Suprapubic skin (tissue), 3 donors: Measurements from ENCODE around the gene AGAP3.

Source experiments
- EP300 ChIP-seq: sonication (generic); formaldehyde crosslinking; IDR thresholded peaks from one replicate; pipeline ENCODE4 v1.6.1; 2017; ENCODE audit warnings: antibody characterized with exemption
- POLR2A ChIP-seq, 2 donors: fragments of 450-650 bp; IDR thresholded peaks; one replicate each; pipeline ENCODE4 v1.6.1; 2017; ENCODE audit warnings: antibody characterized with exemption in 2 of 2, mild to moderate bottlenecking in 2 of 2, moderate library complexity in 2 of 2
- TF ChIP-seq, protein P1 (sequence below), 2 donors: fragments of 200-600 bp in 1 of 2; fragments of 450-650 bp in 1 of 2; sonication (generic) in 1 of 2; IDR thresholded peaks; one replicate each; pipeline ENCODE4 v1.5.1; 2016 to 2019; ENCODE audit warnings: antibody characterized with exemption in 2 of 2, mild to moderate bottlenecking in 1 of 2, moderate library complexity in 1 of 2

DNA sequence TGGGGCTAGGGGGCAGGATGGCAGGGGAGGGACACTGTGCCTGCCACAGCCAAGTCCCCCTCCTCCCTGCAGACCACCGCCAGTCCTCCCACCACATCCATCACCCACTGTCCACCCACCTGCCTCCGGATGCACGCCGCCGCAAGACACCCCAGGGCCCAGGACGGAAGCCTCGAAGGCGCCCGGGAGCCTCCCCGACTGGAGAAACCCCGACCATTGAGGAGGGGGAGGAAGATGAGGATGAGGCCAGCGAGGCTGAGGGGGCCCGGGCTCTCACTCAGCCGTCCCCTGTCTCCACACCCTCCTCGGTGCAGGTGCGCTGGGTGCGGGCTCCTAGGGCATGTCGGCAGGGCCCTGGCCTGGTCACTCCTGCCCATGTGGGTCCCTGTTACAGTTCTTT, 21.8 kb upstream of the AGAP3 start:
- TF ChIP-seq, protein P1, sequence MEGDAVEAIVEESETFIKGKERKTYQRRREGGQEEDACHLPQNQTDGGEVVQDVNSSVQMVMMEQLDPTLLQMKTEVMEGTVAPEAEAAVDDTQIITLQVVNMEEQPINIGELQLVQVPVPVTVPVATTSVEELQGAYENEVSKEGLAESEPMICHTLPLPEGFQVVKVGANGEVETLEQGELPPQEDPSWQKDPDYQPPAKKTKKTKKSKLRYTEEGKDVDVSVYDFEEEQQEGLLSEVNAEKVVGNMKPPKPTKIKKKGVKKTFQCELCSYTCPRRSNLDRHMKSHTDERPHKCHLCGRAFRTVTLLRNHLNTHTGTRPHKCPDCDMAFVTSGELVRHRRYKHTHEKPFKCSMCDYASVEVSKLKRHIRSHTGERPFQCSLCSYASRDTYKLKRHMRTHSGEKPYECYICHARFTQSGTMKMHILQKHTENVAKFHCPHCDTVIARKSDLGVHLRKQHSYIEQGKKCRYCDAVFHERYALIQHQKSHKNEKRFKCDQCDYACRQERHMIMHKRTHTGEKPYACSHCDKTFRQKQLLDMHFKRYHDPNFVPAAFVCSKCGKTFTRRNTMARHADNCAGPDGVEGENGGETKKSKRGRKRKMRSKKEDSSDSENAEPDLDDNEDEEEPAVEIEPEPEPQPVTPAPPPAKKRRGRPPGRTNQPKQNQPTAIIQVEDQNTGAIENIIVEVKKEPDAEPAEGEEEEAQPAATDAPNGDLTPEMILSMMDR (IDR thresholded peaks at IDR 0.05): no peak
- TF ChIP-seq POLR2A (IDR thresholded peaks at IDR 0.05) (no peak), EP300 (no peak)
